ENCODE data around the gene THAP4.

GRCh38 chr2:241652722-241653121 is 15.8 kb upstream of the THAP4 start:
- TF ChIP-seq POU6F1 (CRISPR knock-in tag; IDR thresholded peaks at IDR 0.05; ENCODE audit: borderline replicate concordance, low read depth) (no peak), RARB (CRISPR knock-in tag; IDR thresholded peaks at IDR 0.05) (no peak), ZFP3 (CRISPR knock-in tag; IDR thresholded peaks at IDR 0.05) (no peak)
